Measurements from ENCODE around the gene BACE1-AS.
A peak's percentile ranks its signal among the peaks of the same experiment; 100 is the strongest.

Gene BACE1-AS

GRCh38 chr11:117295438-117296137 lies 4.4 kb downstream of the BACE1-AS start:
- no peak for DNase-seq

- DNase-seq, result no peak
Observed at GRCh38 chr11:117296881-117297280, 5.7 kb downstream of the BACE1-AS start.

DNA sequence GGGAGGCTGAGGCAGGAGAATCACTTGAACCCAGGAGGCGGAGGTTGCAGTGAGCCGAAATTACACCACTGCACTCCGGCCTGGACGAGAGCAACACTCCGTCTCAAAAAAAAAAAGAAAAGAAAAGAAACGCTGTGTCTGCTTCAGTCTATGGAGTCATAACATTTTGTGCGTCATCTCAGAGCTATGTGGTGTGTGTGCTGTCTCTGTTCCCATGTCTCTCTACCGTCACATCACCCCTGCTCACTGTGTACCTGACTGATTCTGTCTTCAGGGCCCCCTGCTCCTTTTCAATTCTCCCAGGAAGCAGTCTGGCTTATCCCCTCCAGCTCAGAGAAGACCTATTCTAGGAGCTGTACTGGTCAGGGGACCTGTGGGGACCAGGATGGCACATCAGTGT lies 7.0 kb downstream of the BACE1-AS start:
- DNase-seq, result no peak

DNA sequence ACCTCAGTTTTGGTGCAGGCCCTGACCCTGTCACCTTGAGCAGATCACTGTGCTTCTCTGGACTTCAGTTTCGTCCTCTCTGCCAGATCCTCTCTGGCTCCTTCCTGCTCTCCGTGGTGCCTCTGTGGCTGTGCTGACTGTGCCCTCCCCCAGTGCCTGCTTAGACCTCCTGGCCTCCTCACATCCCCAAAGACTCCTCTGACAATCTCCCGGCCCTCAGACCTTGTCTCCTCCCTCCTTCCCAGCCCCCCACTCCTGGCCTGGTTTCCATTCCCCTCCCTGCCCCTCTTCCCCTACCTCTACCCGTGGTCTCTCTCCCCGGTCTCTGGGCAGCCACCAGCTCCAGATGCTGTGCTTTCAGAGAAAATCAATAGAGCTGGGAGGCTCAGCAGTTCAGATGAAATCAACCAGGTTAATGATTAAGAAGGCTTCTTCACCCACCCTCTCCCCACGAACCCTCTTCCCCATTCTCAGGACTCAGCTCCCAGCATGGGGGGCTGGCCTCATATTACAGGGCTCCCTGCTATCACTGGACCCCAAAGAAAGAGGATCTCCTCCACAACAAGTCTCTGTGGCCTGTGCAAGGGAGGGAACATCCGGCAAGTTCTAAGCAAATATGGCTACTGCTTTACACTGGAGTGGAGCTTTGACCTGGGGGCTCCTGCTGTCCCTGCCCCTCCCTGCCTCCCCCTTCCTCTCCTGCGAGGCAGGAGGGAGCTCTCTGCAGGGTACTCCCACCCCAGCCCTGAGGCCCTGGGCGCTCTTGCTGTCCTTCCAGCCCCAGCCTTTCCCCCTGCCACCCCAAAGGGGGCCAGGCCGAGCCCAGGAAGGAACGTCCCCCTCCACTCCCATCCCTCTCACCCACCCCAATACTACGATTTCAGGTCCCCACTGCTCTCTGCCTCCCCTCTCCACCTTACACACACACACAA lies 8.5 kb downstream of the BACE1-AS start:
- DNase-seq, result no peak

GRCh38 chr11:117300283-117300663 lies 9.1 kb downstream of the BACE1-AS start:
- no peak for DNase-seq

DNA sequence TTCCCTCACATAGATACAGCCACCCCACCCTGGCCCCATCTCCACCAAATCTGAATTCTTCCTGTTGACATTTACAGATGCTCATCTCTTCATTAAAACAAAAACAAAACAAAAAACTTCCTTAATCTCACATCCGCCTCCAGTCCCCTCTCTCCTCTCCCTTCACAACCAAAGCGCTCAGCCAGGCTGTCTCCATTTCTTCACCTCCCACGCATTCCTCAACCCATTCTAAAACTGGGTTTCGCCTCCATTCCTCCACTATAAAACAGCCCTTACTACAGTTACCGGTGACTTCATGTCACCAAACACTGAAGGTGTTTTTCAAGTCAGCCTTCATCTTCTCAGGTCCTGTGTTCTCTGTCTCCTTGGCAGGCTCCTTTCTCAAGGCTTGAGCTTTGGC lies 9.6 kb downstream of the BACE1-AS start:
- DNase-seq, result no peak

DNA sequence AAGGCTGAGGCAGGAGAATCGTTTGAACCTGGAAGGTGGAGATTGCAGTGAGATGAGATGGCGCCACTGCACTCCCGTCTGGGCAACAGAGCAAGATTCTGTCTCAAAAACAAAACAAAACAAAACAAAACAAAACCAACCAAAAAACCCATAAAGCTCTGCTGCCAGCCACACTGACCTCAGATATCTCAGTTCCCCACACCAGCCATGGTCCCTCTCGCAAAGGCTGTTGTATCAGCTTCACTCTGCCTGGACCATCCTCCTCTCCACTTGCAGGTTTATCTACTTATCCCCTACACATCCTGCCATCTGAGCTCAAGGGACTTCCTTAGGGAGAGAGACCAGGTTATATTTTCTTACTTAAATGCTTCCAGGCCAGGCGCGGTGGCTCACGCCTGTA lies 11.1 kb downstream of the BACE1-AS start:
- DNase-seq, result no peak

DNA sequence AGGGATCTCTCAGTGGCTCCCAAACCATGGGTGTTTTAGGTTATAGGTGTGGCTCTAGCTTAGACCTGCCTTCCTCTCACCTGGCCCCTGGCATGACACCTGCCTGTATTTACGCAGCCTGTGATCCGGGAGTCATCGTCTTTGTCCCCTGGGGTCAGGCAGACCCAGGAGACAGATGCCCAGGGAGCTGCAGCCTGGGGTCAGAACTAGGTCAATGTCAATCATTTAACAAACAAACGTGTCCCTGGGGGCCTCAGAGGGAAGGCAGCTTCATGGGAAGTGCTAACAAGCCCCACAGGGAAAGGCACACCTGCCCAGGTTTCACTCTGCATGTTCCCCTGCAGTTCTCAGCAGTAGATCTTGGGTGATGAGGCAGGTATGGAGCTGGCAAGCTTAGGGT lies 12.0 kb downstream of the BACE1-AS start:
- DNase-seq, result no peak

DNA sequence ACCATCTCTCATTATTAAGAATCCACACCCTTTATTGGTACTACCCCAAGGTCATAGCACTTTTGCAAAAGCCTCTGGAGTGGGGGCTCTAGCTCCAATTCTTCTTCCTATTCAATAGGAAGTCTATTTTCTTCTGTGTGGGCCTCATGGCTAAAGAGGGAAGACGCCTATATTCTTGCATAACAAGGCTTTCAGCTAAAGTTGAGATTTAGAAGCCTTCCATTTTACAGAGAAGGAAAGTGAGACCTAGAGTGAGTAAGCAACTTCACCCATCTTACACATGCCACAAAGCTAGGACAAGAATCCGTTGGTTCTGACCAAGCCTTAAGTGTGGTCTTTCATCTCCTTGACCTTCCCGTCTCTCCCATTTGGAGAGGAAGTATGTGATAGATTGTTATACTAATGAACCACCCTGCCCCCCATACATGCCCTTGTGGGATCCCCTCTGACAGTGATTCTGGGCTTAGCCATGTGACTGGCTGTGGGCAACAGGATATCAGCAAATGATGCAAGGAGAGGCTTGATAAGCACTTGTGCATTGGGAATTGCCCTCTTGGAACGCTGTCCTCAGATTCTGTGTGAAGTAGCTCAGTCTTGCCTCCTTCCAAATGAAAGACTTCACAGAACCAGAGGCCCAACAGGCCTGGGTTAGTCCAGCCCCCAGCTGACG lies 12.6 kb downstream of the BACE1-AS start:
- DNase-seq, result no peak

DNA sequence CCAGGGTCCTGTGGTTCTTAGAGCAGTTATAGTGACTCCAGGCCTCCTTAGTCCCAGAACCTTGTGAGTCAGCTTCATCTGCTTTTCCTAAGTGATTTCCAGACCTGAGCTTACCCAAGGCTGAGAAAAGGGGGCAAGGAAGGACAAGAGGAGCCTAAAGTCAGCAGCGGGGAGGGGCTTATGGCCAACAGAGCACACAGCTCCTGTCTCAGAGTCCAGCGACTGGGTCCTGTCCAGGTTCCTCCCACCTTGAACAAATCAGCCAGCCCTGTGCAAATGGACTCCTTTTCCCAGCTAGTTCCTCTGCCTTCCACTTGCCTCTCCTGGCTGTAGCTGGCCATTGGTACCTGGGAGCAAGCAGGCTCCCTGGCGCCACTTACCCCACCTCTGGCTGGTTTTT lies 14.0 kb downstream of the BACE1-AS start:
- DNase-seq, result peak; percentile 12

DNA sequence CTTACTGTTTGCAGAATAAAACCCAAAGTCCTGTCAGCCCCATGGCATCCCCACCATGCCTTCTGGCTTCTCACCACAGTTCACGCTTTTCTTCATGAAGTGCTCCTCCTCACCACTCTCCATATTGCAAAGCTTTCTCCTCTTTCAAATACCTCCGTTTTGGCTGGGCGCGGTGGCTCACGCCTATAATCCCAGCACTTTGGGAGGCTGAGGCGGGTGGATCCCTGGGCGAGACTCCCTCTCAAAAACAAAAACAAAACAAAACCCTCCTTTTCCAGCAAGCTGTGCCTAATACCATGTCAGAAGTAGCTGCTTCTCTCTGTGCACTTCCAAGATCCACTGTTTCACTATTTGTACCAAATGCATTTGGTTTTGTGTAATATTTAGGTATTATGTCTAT lies 18.2 kb downstream of the BACE1-AS start:
- DNase-seq, result no peak

DNA sequence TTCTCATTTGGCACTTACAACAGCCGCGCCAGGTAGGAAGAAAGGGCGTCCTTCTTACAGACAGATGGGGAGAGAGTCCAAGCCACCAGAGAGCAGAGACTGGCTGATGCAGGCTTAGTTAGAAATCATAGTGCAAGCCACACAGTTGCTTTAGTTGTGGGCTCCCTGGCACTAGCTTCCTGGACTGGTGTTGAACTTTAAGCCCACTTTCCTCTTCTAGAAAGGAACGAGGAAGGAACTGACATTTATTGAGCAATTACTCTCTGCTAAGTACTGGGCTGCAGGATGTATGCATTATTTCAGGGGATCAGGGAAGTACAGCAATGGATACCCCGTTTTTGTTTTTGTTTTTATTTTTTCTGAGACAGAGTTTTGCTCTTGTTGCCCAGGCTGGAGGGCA lies 21.9 kb downstream of the BACE1-AS start:
- DNase-seq, result no peak

DNA sequence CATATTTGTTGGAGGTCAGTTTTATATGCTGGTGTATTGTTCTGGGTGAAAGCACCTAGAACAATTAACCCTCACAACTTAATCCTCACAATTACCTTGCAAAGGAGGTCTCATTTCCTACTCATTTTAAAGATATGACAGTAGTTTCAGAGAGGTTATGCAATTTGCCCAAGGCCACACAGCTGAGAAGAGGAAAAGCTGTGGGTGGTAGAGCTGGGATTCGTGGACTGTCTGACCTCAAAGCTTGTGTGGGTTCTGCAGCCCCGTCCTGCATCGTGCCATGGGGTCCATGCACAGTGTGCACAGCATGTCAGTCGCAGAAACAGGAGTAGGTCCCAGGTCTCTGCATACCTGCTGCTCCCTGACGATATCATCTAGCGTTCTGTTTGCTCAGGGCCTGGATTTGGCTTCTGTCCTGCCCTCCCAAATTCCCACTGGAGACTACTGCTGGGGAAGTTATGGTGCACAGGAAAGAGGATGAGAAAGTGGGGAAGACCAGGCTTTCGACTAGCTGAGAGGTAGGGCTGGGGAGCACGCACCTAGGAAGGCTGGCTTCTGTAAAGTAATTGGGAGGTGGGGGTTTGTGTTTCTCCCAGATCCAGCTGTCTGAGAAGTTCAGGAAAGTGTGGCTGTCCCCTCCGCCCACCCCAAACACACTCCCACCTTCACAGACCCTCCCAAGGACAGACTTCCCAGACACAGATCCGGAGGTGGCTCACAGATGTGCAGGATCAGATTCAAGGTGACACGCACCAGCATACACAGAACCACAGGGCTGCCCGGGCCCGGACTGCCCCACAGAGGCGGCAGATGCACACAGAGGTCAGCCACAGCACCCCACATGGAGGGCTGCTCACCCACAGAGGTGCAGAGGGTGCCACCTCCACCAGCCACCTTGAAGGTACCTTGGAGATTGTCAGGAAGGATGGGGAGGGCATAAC lies 23.0 kb downstream of the BACE1-AS start:
- DNase-seq, result no peak

- no peak for DNase-seq
Observed at GRCh38 chr11:117314840-117315239, 23.7 kb downstream of the BACE1-AS start.

DNA sequence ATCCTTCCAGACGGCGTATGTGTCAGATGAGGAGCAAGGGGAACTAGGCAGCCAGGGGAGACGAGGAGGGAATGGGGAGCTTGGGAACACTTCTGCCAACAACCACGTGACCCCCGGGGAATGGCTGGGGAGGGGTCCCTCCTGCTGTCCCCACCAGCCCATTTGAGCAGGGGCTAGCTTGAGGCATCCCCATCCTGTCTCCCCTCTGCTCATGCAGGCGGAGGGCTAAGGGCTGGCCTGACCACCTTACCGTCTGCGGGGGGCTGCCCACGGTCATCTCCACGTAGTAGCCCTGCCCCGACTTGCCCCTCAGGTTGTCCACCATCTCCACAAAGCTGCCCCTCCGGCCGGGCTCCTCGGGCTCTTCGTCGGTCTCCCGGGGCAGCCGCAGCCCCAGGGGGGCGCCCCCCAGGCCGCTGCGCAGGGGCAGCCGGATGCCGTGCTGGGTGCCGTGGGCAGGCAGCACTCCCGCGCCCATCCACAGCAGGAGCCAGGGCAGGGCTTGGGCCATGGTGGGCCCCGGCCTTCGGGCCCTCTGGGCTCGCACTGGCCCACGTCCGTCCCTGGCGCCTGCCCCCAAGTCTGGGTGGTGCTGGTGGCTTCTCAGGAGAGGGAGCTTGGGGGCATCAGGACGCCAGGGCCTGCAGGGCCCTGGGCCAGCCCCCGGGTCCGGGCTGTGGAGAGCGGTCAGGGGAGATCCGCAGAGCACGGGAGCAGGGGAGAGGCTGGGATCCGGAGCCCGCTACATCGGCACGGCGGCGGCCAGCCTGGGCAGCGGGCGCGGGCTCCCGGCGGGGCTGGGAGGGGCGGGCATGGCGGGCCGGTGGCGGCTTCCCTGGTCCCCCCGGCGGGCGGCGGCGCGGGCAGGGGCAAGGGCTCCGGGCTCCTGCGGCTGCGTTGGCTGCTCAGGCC lies 24.4 kb downstream of the BACE1-AS start:
- peak; percentile 70 for DNase-seq

DNA sequence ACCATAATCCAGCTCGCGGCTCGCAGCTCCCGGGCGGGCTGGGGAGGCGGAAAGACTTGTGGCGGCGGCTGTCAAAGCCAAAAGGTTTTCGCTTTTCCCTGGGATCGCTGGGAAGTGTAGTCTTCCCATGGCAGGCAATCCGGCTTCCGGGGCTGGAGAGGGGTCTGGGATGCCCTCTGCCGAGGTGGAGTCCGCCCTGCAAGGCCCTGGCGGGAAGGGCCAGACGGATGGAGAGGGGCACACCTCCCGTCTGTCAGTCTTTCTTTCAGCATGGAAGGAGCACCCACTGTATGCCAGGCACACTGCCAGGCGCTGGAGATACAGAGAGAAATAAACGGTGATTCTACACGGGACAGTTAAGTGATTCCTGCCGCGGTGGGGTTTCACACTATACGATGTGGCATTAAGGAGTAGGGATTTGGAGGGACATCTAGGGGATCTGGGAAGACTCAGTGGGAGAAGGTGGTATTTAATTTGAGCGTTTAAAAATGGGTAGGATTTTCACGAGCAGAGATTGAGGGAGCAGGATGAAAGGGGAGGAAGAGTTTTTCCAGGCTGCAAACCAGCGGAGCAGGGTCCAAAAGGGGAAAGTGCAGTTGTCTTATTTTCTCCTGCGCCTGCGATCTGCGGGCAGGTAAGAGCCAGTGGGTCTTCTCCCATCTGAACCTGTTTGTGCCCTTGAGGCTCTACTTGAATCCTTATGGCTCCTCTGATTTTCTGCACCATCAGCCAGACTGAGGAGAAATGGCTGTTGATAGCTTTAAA lies 25.2 kb downstream of the BACE1-AS start, which contains the start of gene BACE1:
Gene BACE1 (minus strand): TSS at position 60 of the 765 bp plus-strand sequence. CDS start 461 bp downstream, outside the sequence.
- no peak for DNase-seq

- no peak for DNase-seq
Observed at GRCh38 chr11:117318738-117319137, 27.6 kb downstream of the BACE1-AS start.

DNA sequence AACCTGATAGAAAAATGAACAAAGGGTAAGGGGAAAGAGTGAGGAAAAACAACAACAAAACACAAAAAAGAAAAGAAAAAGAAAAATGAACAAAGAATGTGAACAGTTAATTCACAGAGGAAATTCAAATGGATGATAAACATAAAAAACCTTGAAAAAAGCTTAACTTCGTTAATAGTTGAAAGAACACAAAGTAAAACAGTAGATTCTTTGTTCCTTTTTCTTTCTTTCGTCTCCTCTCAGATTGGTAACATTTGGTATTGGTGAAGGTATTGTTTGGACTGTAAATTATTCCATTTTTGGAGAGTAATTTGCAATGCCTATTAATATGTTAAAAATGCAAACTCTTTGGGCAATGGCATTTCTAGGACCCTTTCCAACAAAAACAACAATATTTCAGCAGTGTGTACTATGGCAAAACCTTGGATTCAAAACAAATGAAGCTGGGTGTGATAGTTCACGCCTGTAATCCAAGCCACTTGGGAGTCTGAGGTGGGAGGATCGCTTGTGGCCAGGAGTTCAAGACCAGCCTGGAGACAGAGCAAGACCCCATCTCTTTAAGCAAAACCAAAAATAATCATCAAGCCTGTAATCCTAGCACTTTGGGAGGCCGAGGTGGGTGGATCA lies 28.2 kb downstream of the BACE1-AS start:
- no peak for DNase-seq

DNA sequence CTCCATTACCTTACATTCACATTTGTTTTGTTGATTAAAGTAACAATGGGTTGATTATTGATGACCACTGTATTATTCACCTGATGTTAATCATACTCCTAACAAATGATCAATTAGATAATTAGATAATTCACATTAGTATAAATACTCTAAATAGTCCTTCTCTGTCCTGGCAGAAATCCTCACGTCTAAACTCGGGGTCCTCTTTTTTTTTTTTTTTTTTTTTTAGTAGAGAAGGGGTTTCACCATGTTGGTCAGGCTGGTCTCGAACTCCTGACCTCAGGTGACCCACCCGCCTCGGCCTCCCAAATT lies 36.1 kb downstream of the BACE1-AS start:
- peak; percentile 42 for DNase-seq
